ENCODE data around the gene CCNT2. TPM values are rescaled to one million over a fixed set of nuclear protein-coding genes. Genes with fewer than 3 reads are reported as not detected.

CCNT2 gene
- total and polyA plus RNA-seq, 4 donors, result 6.0 to 33.0 (median 14.9) TPM

DNA sequence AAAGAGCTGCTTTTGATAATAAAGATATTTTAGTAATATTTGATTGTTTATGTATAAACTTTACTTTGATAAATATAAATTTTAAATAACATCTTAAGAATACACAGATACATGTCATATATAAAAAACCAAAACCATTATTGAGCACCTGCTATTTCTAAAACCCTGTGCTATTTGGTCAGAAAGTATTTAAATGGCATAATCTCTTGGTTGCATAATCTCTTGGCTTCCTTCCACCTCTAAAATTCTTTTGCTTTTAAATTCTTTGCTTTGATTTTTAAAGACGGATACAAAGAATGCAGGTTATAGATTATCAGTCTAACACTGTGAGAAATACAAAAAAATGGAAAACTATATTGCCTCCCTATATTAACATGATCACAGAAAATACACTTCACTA, 43.3 kb upstream of the CCNT2 start:
- 32% methylated on average over 1 of the region's 1 CpG for WGBS
- TF ChIP-seq, protein P1, sequence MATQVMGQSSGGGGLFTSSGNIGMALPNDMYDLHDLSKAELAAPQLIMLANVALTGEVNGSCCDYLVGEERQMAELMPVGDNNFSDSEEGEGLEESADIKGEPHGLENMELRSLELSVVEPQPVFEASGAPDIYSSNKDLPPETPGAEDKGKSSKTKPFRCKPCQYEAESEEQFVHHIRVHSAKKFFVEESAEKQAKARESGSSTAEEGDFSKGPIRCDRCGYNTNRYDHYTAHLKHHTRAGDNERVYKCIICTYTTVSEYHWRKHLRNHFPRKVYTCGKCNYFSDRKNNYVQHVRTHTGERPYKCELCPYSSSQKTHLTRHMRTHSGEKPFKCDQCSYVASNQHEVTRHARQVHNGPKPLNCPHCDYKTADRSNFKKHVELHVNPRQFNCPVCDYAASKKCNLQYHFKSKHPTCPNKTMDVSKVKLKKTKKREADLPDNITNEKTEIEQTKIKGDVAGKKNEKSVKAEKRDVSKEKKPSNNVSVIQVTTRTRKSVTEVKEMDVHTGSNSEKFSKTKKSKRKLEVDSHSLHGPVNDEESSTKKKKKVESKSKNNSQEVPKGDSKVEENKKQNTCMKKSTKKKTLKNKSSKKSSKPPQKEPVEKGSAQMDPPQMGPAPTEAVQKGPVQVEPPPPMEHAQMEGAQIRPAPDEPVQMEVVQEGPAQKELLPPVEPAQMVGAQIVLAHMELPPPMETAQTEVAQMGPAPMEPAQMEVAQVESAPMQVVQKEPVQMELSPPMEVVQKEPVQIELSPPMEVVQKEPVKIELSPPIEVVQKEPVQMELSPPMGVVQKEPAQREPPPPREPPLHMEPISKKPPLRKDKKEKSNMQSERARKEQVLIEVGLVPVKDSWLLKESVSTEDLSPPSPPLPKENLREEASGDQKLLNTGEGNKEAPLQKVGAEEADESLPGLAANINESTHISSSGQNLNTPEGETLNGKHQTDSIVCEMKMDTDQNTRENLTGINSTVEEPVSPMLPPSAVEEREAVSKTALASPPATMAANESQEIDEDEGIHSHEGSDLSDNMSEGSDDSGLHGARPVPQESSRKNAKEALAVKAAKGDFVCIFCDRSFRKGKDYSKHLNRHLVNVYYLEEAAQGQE (IDR thresholded peaks at IDR 0.05), result no peak
- TF ChIP-seq JUND (IDR thresholded peaks at IDR 0.05) (no peak), FOXA2 (IDR thresholded peaks at IDR 0.05) (no peak), SP1 (IDR thresholded peaks at IDR 0.05) (no peak), RAD21 (IDR thresholded peaks at IDR 0.05) (no peak), FOXA1 (IDR thresholded peaks at IDR 0.05) (no peak), YY1 (IDR thresholded peaks at IDR 0.05) (no peak), EGR1 (IDR thresholded peaks at IDR 0.05; ENCODE audit: low read depth in 2 of 2) (no peak), HNF4G (IDR thresholded peaks at IDR 0.05) (no peak), HNF4A (conservative IDR thresholded peaks at IDR 0.05) (no peak), TAF1 (conservative IDR thresholded peaks at IDR 0.05) (no peak)
- TF ChIP-seq, protein P2, sequence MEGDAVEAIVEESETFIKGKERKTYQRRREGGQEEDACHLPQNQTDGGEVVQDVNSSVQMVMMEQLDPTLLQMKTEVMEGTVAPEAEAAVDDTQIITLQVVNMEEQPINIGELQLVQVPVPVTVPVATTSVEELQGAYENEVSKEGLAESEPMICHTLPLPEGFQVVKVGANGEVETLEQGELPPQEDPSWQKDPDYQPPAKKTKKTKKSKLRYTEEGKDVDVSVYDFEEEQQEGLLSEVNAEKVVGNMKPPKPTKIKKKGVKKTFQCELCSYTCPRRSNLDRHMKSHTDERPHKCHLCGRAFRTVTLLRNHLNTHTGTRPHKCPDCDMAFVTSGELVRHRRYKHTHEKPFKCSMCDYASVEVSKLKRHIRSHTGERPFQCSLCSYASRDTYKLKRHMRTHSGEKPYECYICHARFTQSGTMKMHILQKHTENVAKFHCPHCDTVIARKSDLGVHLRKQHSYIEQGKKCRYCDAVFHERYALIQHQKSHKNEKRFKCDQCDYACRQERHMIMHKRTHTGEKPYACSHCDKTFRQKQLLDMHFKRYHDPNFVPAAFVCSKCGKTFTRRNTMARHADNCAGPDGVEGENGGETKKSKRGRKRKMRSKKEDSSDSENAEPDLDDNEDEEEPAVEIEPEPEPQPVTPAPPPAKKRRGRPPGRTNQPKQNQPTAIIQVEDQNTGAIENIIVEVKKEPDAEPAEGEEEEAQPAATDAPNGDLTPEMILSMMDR (IDR thresholded peaks at IDR 0.05; ENCODE audit: low read depth, low read length, missing input control), result no peak
- TF ChIP-seq, protein P3, sequence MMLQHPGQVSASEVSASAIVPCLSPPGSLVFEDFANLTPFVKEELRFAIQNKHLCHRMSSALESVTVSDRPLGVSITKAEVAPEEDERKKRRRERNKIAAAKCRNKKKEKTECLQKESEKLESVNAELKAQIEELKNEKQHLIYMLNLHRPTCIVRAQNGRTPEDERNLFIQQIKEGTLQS (IDR thresholded peaks at IDR 0.05), result no peak
- TF ChIP-seq, protein P4, sequence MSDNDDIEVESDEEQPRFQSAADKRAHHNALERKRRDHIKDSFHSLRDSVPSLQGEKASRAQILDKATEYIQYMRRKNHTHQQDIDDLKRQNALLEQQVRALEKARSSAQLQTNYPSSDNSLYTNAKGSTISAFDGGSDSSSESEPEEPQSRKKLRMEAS (IDR thresholded peaks at IDR 0.05), result no peak
- TF ChIP-seq, protein P5, sequence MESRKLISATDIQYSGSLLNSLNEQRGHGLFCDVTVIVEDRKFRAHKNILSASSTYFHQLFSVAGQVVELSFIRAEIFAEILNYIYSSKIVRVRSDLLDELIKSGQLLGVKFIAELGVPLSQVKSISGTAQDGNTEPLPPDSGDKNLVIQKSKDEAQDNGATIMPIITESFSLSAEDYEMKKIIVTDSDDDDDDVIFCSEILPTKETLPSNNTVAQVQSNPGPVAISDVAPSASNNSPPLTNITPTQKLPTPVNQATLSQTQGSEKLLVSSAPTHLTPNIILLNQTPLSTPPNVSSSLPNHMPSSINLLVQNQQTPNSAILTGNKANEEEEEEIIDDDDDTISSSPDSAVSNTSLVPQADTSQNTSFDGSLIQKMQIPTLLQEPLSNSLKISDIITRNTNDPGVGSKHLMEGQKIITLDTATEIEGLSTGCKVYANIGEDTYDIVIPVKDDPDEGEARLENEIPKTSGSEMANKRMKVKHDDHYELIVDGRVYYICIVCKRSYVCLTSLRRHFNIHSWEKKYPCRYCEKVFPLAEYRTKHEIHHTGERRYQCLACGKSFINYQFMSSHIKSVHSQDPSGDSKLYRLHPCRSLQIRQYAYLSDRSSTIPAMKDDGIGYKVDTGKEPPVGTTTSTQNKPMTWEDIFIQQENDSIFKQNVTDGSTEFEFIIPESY (IDR thresholded peaks at IDR 0.05), result no peak
- peaks cover 0 to 12% (median 6%) of the 10 kb centered on the region in 4 donors for H3K4me1 ChIP-seq (ENCODE audit: control insufficient read depth in 4 of 4, insufficient read depth in 4 of 4, low read length in 3 of 4)
- H3K27me3 ChIP-seq (ENCODE audit: control insufficient read depth in 4 of 4, insufficient read depth in 4 of 4, low read length in 3 of 4), result no peaks in the 10 kb centered on the region
- peaks cover 1 to 62% (median 54%) of the 10 kb centered on the region in 4 donors for H3K36me3 ChIP-seq (ENCODE audit: control insufficient read depth in 4 of 4, insufficient read depth in 3 of 4, low read depth in 1 of 4, low read length in 3 of 4)
- DNase-seq (ENCODE audit: low spot score), result no peak
- H3K27ac ChIP-seq (ENCODE audit: low read depth in 1 of 2, low read length in 2 of 2), result no peak overlapping the region
- H3K9ac ChIP-seq (ENCODE audit: low read depth in 1 of 2, low read length in 2 of 2), result no peak overlapping the region
- H3K9me3 ChIP-seq (ENCODE audit: control insufficient read depth in 4 of 4, low read length in 3 of 4), result no peaks in the 10 kb centered on the region
- no peak overlapping the region for H3K4me3 ChIP-seq (ENCODE audit: low read depth in 1 of 3, low read length in 3 of 3)

DNA sequence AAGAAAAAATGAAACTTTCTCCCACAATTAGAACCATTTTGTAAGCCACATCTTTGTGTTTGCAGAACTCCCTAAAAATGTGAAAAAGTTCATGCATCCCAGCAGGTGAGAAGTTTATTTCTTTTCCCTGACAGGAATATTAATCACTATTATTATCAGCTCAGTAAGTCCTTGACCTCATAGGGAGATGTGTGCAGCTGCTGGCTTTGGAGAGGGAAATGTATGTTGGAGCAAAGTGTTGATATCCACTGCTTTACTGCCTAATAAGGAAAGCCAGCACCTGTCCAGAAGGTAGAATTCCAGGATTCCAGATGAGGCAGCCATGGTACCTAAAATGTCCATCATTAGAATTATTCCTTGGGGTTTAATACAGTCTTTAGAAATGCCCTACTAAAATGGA, 35.8 kb upstream of the CCNT2 start:
- no peaks in the 10 kb centered on the region for H3K27me3 ChIP-seq (ENCODE audit: control insufficient read depth in 4 of 4, insufficient read depth in 4 of 4, low read length in 3 of 4)
- no peaks in the 10 kb centered on the region for H3K4me1 ChIP-seq (ENCODE audit: control insufficient read depth in 4 of 4, insufficient read depth in 4 of 4, low read length in 3 of 4)
- TF ChIP-seq SP1 (IDR thresholded peaks at IDR 0.05) (no peak), EGR1 (IDR thresholded peaks at IDR 0.05; ENCODE audit: low read depth in 2 of 2) (no peak)
- H3K36me3 ChIP-seq (ENCODE audit: control insufficient read depth in 4 of 4, insufficient read depth in 3 of 4, low read depth in 1 of 4, low read length in 3 of 4), result peaks cover under 1 to 46% (median 35%) of the 10 kb centered on the region in 4 donors
- H3K9ac ChIP-seq (ENCODE audit: low read depth in 1 of 2, low read length in 2 of 2), result no peak overlapping the region
- no peaks in the 10 kb centered on the region for H3K9me3 ChIP-seq (ENCODE audit: control insufficient read depth in 4 of 4, low read length in 3 of 4)
- no peak overlapping the region for H3K4me3 ChIP-seq (ENCODE audit: low read depth in 1 of 3, low read length in 3 of 3)
- H3K27ac ChIP-seq (ENCODE audit: low read depth in 1 of 2, low read length in 2 of 2), result no peak overlapping the region
- DNase-seq (ENCODE audit: low spot score), result no peak

Measured in liver (tissue), 9 donors.